CD14-positive monocyte (primary cell): ENCODE results near the gene ZNF579. TPM values are rescaled to one million over a fixed set of nuclear protein-coding genes. Genes with fewer than 3 reads are reported as not detected.

Source experiments
- DNase-seq, 3 donors: peaks; one replicate each; pipeline ENCODE4 v3.0.0-alpha.2; 2011 to 2022
- H2AFZ ChIP-seq: 2 replicates; pipeline ENCODE4 v1.6.0; 2012; ENCODE audit warnings: mild to moderate bottlenecking, low read depth, low read length, inconsistent platforms; ENCODE audit not compliant: insufficient read depth, poor library complexity, severe bottlenecking
- H3K27ac ChIP-seq, 2 donors: 1 replicate in 1 of 2; 2 replicates in 1 of 2; pipeline ENCODE4 v1.5.1; 2012 to 2013; ENCODE audit warnings: low read length in 2 of 2, control low read depth in 1 of 2, inconsistent platforms in 1 of 2, low read depth in 1 of 2, mild to moderate bottlenecking in 1 of 2
- H3K27me3 ChIP-seq, 2 donors: one replicate each; pipeline versions ENCODE4 v1.6.0 to v1.6.1; 2011 to 2013; ENCODE audit warnings: low read length in 2 of 2; ENCODE audit not compliant: control insufficient read depth in 2 of 2, insufficient read depth in 2 of 2
- H3K36me3 ChIP-seq, 2 donors: replicated peaks in 1 of 2; 1 replicate in 1 of 2; 2 replicates in 1 of 2; pipeline versions ENCODE4 v1.5.1 to v1.6.1; 2012 to 2013; ENCODE audit warnings: low read length in 2 of 2, control low read depth in 1 of 2, inconsistent platforms in 1 of 2, mild to moderate bottlenecking in 1 of 2; ENCODE audit not compliant: insufficient read depth in 2 of 2, control insufficient read depth in 1 of 2
- H3K4me1 ChIP-seq, 2 donors: 1 replicate in 1 of 2; 2 replicates in 1 of 2; pipeline versions ENCODE4 v1.5.1 to v1.6.1; 2012 to 2013; ENCODE audit warnings: low read length in 2 of 2, control low read depth in 1 of 2, inconsistent platforms in 1 of 2, mild to moderate bottlenecking in 1 of 2, moderate library complexity in 1 of 2; ENCODE audit not compliant: insufficient read depth in 2 of 2, control insufficient read depth in 1 of 2
- H3K4me2 ChIP-seq: replicated peaks from 2 replicates; pipeline ENCODE3; 2012; ENCODE audit warnings: low read length, moderate library complexity, mild to moderate bottlenecking; ENCODE audit not compliant: poor library complexity, severe bottlenecking; ENCODE audit errors: extremely low read depth
- H3K4me3 ChIP-seq, 3 experiments: fragments of 200-600 bp in 1 of 3; sonication (generic) in 1 of 3; replicated peaks in 1 of 3; 1 replicate in 2 of 3; 2 replicates in 1 of 3; pipeline ENCODE4 v1.5.1; 2011 to 2013; ENCODE audit warnings: low read length in 3 of 3, mild to moderate bottlenecking in 3 of 3, control low read depth in 2 of 3, low read depth in 2 of 3, inconsistent platforms in 1 of 3, moderate library complexity in 1 of 3
- H3K79me2 ChIP-seq: 2 replicates; pipeline ENCODE4 v1.6.0; 2012; ENCODE audit warnings: mild to moderate bottlenecking, control low read depth, inconsistent platforms, low read length, moderate library complexity; ENCODE audit not compliant: insufficient read depth
- H3K9ac ChIP-seq: 2 replicates; pipeline ENCODE4 v1.6.0; 2017; ENCODE audit warnings: low read length, mild to moderate bottlenecking; ENCODE audit not compliant: insufficient read depth, poor library complexity, severe bottlenecking
- H3K9me3 ChIP-seq, 2 donors: replicated peaks in 1 of 2; 1 replicate in 1 of 2; 2 replicates in 1 of 2; pipeline versions ENCODE4 v1.5.1 to v1.6.1; 2012 to 2013; ENCODE audit warnings: low read length in 2 of 2, control low read depth in 1 of 2; ENCODE audit not compliant: control insufficient read depth in 1 of 2, insufficient read depth in 1 of 2
- H4K20me1 ChIP-seq: 2 replicates; pipeline ENCODE4 v1.6.0; 2012; ENCODE audit warnings: mild to moderate bottlenecking, low read length, control low read depth, moderate library complexity; ENCODE audit not compliant: insufficient read depth
- H3K27ac Mint-ChIP-seq, 7 donors: one replicate each; pipeline ENCODE4 v1.8.0; 2020; ENCODE audit warnings: mild to moderate bottlenecking in 7 of 7, mixed read lengths in 7 of 7, moderate library complexity in 6 of 7, inconsistent platforms in 2 of 7
- H3K27me3 Mint-ChIP-seq, 3 donors: one replicate each; pipeline ENCODE4 v1.8.0; 2021 to 2022; ENCODE audit warnings: low read depth in 3 of 3, mild to moderate bottlenecking in 3 of 3, mixed read lengths in 3 of 3, moderate library complexity in 3 of 3, inconsistent platforms in 1 of 3
- H3K36me3 Mint-ChIP-seq, 2 donors: one replicate each; pipeline ENCODE4 v1.8.0; 2020; ENCODE audit warnings: mixed read lengths in 2 of 2, inconsistent platforms in 1 of 2, mild to moderate bottlenecking in 1 of 2
- H3K4me1 Mint-ChIP-seq: one replicate; pipeline ENCODE4 v1.8.0; 2020; ENCODE audit warnings: mild to moderate bottlenecking, mixed read lengths
- H3K4me3 Mint-ChIP-seq, 2 donors: one replicate each; pipeline ENCODE4 v1.8.0; 2020; ENCODE audit warnings: mild to moderate bottlenecking in 2 of 2, mixed read lengths in 2 of 2, moderate library complexity in 1 of 2
- H3K9me3 Mint-ChIP-seq, 7 donors: one replicate each; pipeline ENCODE4 v1.8.0; 2020 to 2022; ENCODE audit warnings: mixed read lengths in 7 of 7, mild to moderate bottlenecking in 6 of 7, moderate library complexity in 6 of 7, inconsistent platforms in 2 of 7
- CTCF ChIP-seq: fragments of 200-600 bp; IDR thresholded peaks from one replicate; pipeline ENCODE4 v1.8.0; 2022; ENCODE audit warnings: antibody characterized with exemption, mild to moderate bottlenecking
- WGBS: methylation state at CpG from one replicate; pipeline ENCODE4 v1.1.5; 2013; ENCODE audit warnings: missing lambda C conversion rate; ENCODE audit not compliant: insufficient coverage; 5-methylcytosine and 5-hydroxymethylcytosine counted together
- intact Hi-C, 2 donors: fragments of 100-400 bp; cut with micrococcal nuclease; formaldehyde crosslinking; loops; one replicate each; pipeline versions ENCODE4 v1.15.0 to v1.15.1; 2023
- polyA plus RNA-seq, 3 donors: library from polyadenylated mRNA; depleted of rRNA in 1 of 3; unstranded in 2 of 3; stranded (reverse) in 1 of 3; fragments of 300-500 nt in 2 of 3; fragments of >200 nt in 1 of 3; fragmentation: Illumina TruSeq in 2 of 3; gene quantifications; 1 replicate in 2 of 3; 2 replicates in 1 of 3; pipeline ENCODE4 v1.2.3, GENCODE V29; 2012 to 2021

The ZNF579 gene
- polyA plus RNA-seq, 3 donors: 0.05 to 1.8 TPM; not detected in 1

GRCh38 chr19:55528030-55528803 lies 52.4 kb downstream of the ZNF579 start:
- Histone ChIP-seq H3K4me3 (no peak overlapping the region), H3K27me3 (no peaks in the 10 kb centered on the region), H4K20me1 (no peaks in the 10 kb centered on the region), H3K4me1 (no peaks in the 10 kb centered on the region), H3K9me3 (peaks cover 0 to 6% of the 10 kb centered on the region in 2 donors), H3K9ac (no peak overlapping the region), H2AFZ (no peak overlapping the region), H3K36me3 (no peaks in the 10 kb centered on the region), H3K27ac (no peak overlapping the region), H3K79me2 (no peaks in the 10 kb centered on the region), H3K4me2 (no peak overlapping the region)
- no peak overlapping the region for H3K27ac Mint-ChIP-seq
- no peaks in the 10 kb centered on the region for H3K36me3 Mint-ChIP-seq
- peaks cover 0 to 5% (median 4%) of the 10 kb centered on the region in 3 donors for H3K27me3 Mint-ChIP-seq
- no peak for DNase-seq
- H3K9me3 Mint-ChIP-seq: no peaks in the 10 kb centered on the region
- TF ChIP-seq CTCF: no peak
- intact Hi-C loops: no loop called here
- no peak overlapping the region for H3K4me3 Mint-ChIP-seq
- WGBS: 86% methylated on average over 8 of the region's 15 CpGs
- no peaks in the 10 kb centered on the region for H3K4me1 Mint-ChIP-seq

GRCh38 chr19:55527197-55528029 lies 53.2 kb downstream of the ZNF579 start:
- H3K4me2 ChIP-seq: no peak overlapping the region
- Mint-ChIP-seq H3K36me3 (no peaks in the 10 kb centered on the region), H3K9me3 (no peaks in the 10 kb centered on the region), H3K4me1 (no peaks in the 10 kb centered on the region), H3K27me3 (peaks cover 2 to 8% (median 4%) of the 10 kb centered on the region in 3 donors), H3K4me3 (no peak overlapping the region), H3K27ac (no peak overlapping the region)
- WGBS: 90% methylated on average over 20 of the region's 22 CpGs
- no peaks in the 10 kb centered on the region for H3K4me1 ChIP-seq
- H3K27ac ChIP-seq: no peak overlapping the region
- no peaks in the 10 kb centered on the region for H4K20me1 ChIP-seq
- no peak overlapping the region for H2AFZ ChIP-seq
- intact Hi-C loops: no loop called here
- no peaks in the 10 kb centered on the region for H3K79me2 ChIP-seq
- DNase-seq: no peak
- no peaks in the 10 kb centered on the region for H3K36me3 ChIP-seq
- H3K27me3 ChIP-seq: no peaks in the 10 kb centered on the region
- H3K4me3 ChIP-seq: no peak overlapping the region
- no peak overlapping the region for H3K9ac ChIP-seq
- peaks cover 0 to 6% of the 10 kb centered on the region in 2 donors for H3K9me3 ChIP-seq
- no peak for TF ChIP-seq CTCF

Other genes starting within 250 kb of the ZNF579 start
- gene KMT5C, start 241.0 kb downstream of the ZNF579 start, polyA plus RNA-seq: 10 to 100 TPM in 1 of 3 donors, 1 to 10 TPM in 1, under 1 TPM in 1; 0.89 to 26.9 (median 1.5) TPM
- gene COX6B2, start 226.1 kb downstream of the ZNF579 start, polyA plus RNA-seq: under 1 TPM in 1 of 3 donors, not detected in 2; 0.36 TPM
- not detected for gene GARIN5B, start 217.6 kb downstream of the ZNF579 start, polyA plus RNA-seq
- gene IL11, start 210.4 kb downstream of the ZNF579 start, polyA plus RNA-seq: not detected
- not detected for gene TMEM190, start 204.0 kb downstream of the ZNF579 start, polyA plus RNA-seq
- not detected for gene TMEM238, start 196.6 kb downstream of the ZNF579 start, polyA plus RNA-seq
- 1,000 to 10,000 TPM in 1 of 3 donors, 100 to 1,000 TPM in 2; 199 to 3,862 (median 208) TPM for gene RPL28, start 194.9 kb downstream of the ZNF579 start, polyA plus RNA-seq
- gene UBE2S, start 173.1 kb downstream of the ZNF579 start, polyA plus RNA-seq: 10 to 100 TPM; 16.1 to 40.9 (median 21.9) TPM
- under 1 TPM in 1 of 3 donors, not detected in 2; 0.01 TPM for gene SHISA7, start 137.5 kb downstream of the ZNF579 start, polyA plus RNA-seq
- gene ISOC2, start 119.2 kb downstream of the ZNF579 start, polyA plus RNA-seq: 10 to 100 TPM; 14.8 to 20.2 (median 14.9) TPM
- gene C19orf85, start 116.1 kb downstream of the ZNF579 start, polyA plus RNA-seq: not detected
- gene ZNF628, start 104.2 kb downstream of the ZNF579 start, polyA plus RNA-seq: 1 to 10 TPM in 1 of 3 donors, under 1 TPM in 1, not detected in 1; 0.50 to 3.1 TPM
- 1 to 10 TPM; 1.5 to 2.2 (median 1.9) TPM for gene NAT14, start 95.7 kb downstream of the ZNF579 start, polyA plus RNA-seq
- gene SSC5D, start 92.4 kb downstream of the ZNF579 start, polyA plus RNA-seq: under 1 TPM in 1 of 3 donors, not detected in 2; 0.08 TPM
- gene SBK2, start 43.7 kb downstream of the ZNF579 start, polyA plus RNA-seq: not detected
- not detected for gene SBK3, start 35.3 kb downstream of the ZNF579 start, polyA plus RNA-seq
- 1 to 10 TPM; 1.2 to 2.6 (median 1.6) TPM for gene FIZ1, start 18.7 kb upstream of the ZNF579 start, polyA plus RNA-seq
- 10 to 100 TPM; 27.9 to 45.7 (median 41.8) TPM for gene ZNF524, start 19.4 kb upstream of the ZNF579 start, polyA plus RNA-seq
- 1 to 10 TPM in 1 of 3 donors, under 1 TPM in 2; 0.03 to 6.0 (median 0.07) TPM for gene ZNF865, start 24.8 kb upstream of the ZNF579 start, polyA plus RNA-seq
- 1 to 10 TPM; 1.5 to 5.5 (median 2.4) TPM for gene ZNF784, start 43.7 kb upstream of the ZNF579 start, polyA plus RNA-seq
- gene ZNF580, start 60.2 kb upstream of the ZNF579 start, polyA plus RNA-seq: 10 to 100 TPM in 2 of 3 donors, 1 to 10 TPM in 1; 9.7 to 46.5 (median 10.7) TPM
- gene ZNF581, start 62.8 kb upstream of the ZNF579 start, polyA plus RNA-seq: 10 to 100 TPM; 25.1 to 31.6 (median 29.4) TPM
- gene CCDC106, start 67.4 kb upstream of the ZNF579 start, polyA plus RNA-seq: 1 to 10 TPM in 2 of 3 donors, under 1 TPM in 1; 0.74 to 2.4 (median 1.2) TPM
- gene U2AF2, start 74.2 kb upstream of the ZNF579 start, polyA plus RNA-seq: 100 to 1,000 TPM in 1 of 3 donors, 1 to 10 TPM in 2; 5.3 to 166 (median 5.4) TPM
- gene EPN1, start 94.4 kb upstream of the ZNF579 start, polyA plus RNA-seq: 10 to 100 TPM; 18.7 to 75.2 (median 19.2) TPM
- gene NLRP9, start 157.6 kb upstream of the ZNF579 start, polyA plus RNA-seq: not detected
- 1 to 10 TPM in 2 of 3 donors, under 1 TPM in 1; 0.33 to 8.4 (median 7.9) TPM for gene RFPL4A, start 178.2 kb upstream of the ZNF579 start, polyA plus RNA-seq
- gene RFPL4AL1, start 188.3 kb upstream of the ZNF579 start, polyA plus RNA-seq: 1 to 10 TPM in 2 of 3 donors, not detected in 1; 1.1 to 1.3 TPM